SK-N-SH treated with all-trans-retinoic acid at 6 μM for 48 hours (cell line): Measurements from ENCODE around the gene KRTAP5-4.

Source experiments
- ATAC-seq: fragments of 200-7000 bp; cut with Tn5 transposase; 3 replicates; pipeline ENCODE4 v1.9.1; 2020; ENCODE audit warnings: mild to moderate bottlenecking, moderate library complexity
- BACH2 ChIP-seq: fragments of 250-450 bp; sonication (Bioruptor Pico); IDR thresholded peaks from 2 replicates; pipeline ENCODE4 v1.9.0; 2021; ENCODE audit warnings: mild to moderate bottlenecking, borderline replicate concordance
- CSDC2 ChIP-seq: fragments of 250-450 bp; sonication (Bioruptor Pico); IDR thresholded peaks from 2 replicates; pipeline ENCODE4 v1.5.0; 2020; ENCODE audit warnings: mild to moderate bottlenecking, moderate library complexity
- CSRNP3 ChIP-seq: fragments of 250-450 bp; sonication (Bioruptor Pico); IDR thresholded peaks from 2 replicates; pipeline ENCODE4 v1.5.1; 2021; ENCODE audit warnings: mild to moderate bottlenecking, moderate library complexity
- ESRRG ChIP-seq: fragments of 250-450 bp; sonication (Bioruptor Pico); IDR thresholded peaks from 2 replicates; pipeline ENCODE4 v1.6.1; 2021; ENCODE audit warnings: mild to moderate bottlenecking
- GLIS3 ChIP-seq: fragments of 250-450 bp; sonication (Bioruptor Pico); IDR thresholded peaks from 2 replicates; pipeline ENCODE4 v1.5.0; 2020; ENCODE audit warnings: mild to moderate bottlenecking, moderate library complexity
- ISL1 ChIP-seq: fragments of 250-450 bp; sonication (Bioruptor Pico); IDR thresholded peaks from 2 replicates; pipeline ENCODE4 v2.1.2; 2022; ENCODE audit warnings: mild to moderate bottlenecking, moderate library complexity
- OSR1 ChIP-seq: fragments of 250-450 bp; sonication (Bioruptor Pico); IDR thresholded peaks from 2 replicates; pipeline ENCODE4 v1.8.0; 2022; ENCODE audit warnings: moderate library complexity, mild to moderate bottlenecking, inconsistent platforms
- POU6F1 ChIP-seq: fragments of 250-450 bp; sonication (Bioruptor Pico); IDR thresholded peaks from 2 replicates; pipeline ENCODE4 v1.8.0; 2021; ENCODE audit warnings: low read depth, mild to moderate bottlenecking, moderate library complexity, borderline replicate concordance
- PPARA ChIP-seq: fragments of 250-450 bp; sonication (Bioruptor Pico); IDR thresholded peaks from 2 replicates; pipeline ENCODE4 v1.5.0; 2020; ENCODE audit warnings: mild to moderate bottlenecking, borderline replicate concordance
- RARB ChIP-seq: fragments of 250-450 bp; sonication (Bioruptor Pico); IDR thresholded peaks from 2 replicates; pipeline ENCODE4 v1.8.0; 2021; ENCODE audit warnings: mild to moderate bottlenecking, moderate library complexity
- SNAI2 ChIP-seq: fragments of 250-450 bp; sonication (Bioruptor Pico); IDR thresholded peaks from 2 replicates; pipeline ENCODE4 v1.5.0; 2020; ENCODE audit warnings: mild to moderate bottlenecking, moderate library complexity
- TCF4 ChIP-seq: fragments of 250-450 bp; sonication (Bioruptor Pico); IDR thresholded peaks from 2 replicates; pipeline ENCODE4 v1.8.0; 2021; ENCODE audit warnings: mild to moderate bottlenecking, moderate library complexity, borderline replicate concordance
- TOX ChIP-seq: fragments of 250-450 bp; sonication (Bioruptor Pico); IDR thresholded peaks from 2 replicates; pipeline ENCODE4 v1.8.0; 2021; ENCODE audit warnings: mild to moderate bottlenecking, moderate library complexity, borderline replicate concordance
- TSHZ2 ChIP-seq: fragments of 250-450 bp; sonication (Bioruptor Pico); IDR thresholded peaks from 2 replicates; pipeline ENCODE4 v1.5.0; 2020; ENCODE audit warnings: mild to moderate bottlenecking, moderate library complexity
- ZC3H10 ChIP-seq: fragments of 250-450 bp; sonication (Bioruptor Pico); IDR thresholded peaks from 2 replicates; pipeline ENCODE4 v1.5.1; 2021; ENCODE audit warnings: mild to moderate bottlenecking, moderate library complexity
- ZFP3 ChIP-seq: fragments of 250-450 bp; sonication (Bioruptor Pico); IDR thresholded peaks from 2 replicates; pipeline ENCODE4 v1.5.0; 2020; ENCODE audit warnings: mild to moderate bottlenecking, moderate library complexity
- ZFP30 ChIP-seq: fragments of 450-650 bp; formaldehyde crosslinking; IDR thresholded peaks from 2 replicates; pipeline ENCODE4 v1.5.0; 2022; ENCODE audit warnings: mild to moderate bottlenecking, moderate library complexity
- ZNF565 ChIP-seq: fragments of 450-650 bp; formaldehyde crosslinking; conservative IDR thresholded peaks from 2 replicates; pipeline ENCODE4 v1.5.0; 2020; ENCODE audit warnings: low read depth, mild to moderate bottlenecking, moderate library complexity
- ZNF70 ChIP-seq: fragments of 450-650 bp; formaldehyde crosslinking; IDR thresholded peaks from 2 replicates; pipeline ENCODE4 v1.5.0; 2020; ENCODE audit warnings: mild to moderate bottlenecking, moderate library complexity
- ZNF8 ChIP-seq: fragments of 450-650 bp; formaldehyde crosslinking; IDR thresholded peaks from 2 replicates; pipeline ENCODE4 v1.5.0; 2020; ENCODE audit warnings: mild to moderate bottlenecking, moderate library complexity
- TF ChIP-seq, protein P1 (sequence below): fragments of 250-450 bp; sonication (Bioruptor Pico); IDR thresholded peaks from 2 replicates; pipeline ENCODE4 v1.8.0; 2020; ENCODE audit warnings: mild to moderate bottlenecking, moderate library complexity, borderline replicate concordance
- TF ChIP-seq, protein P2 (sequence below): fragments of 250-450 bp; sonication (Bioruptor Pico); IDR thresholded peaks from 2 replicates; pipeline ENCODE4 v1.5.1; 2020; ENCODE audit warnings: low read depth, mild to moderate bottlenecking, moderate library complexity

KRTAP5-4 gene

DNA sequence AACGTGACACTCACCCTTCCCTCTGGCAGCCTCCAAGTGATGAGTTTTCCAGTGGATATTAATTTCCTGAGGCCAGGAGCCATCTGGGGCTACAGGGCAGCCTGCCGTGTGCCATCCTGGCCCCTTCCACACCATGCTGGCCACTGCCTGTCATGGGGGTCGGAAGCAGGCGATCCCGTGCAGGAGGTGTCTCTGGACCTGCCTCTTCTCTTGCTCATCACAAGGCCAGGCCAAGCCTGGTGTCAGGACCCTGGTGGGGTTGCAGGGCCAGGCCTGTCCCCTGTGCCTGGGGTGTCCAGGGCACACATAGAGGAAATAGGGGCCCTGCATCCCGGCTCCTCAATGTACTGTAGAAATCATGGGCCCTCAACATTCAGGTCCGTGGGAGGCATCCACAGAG is 17.2 kb downstream of the KRTAP5-4 start:
- TF ChIP-seq OSR1 (CRISPR knock-in tag) (no peak), ZFP3 (CRISPR knock-in tag) (no peak), ZNF8 (CRISPR knock-in tag) (no peak), SNAI2 (CRISPR knock-in tag) (no peak), ZC3H10 (CRISPR knock-in tag) (no peak), ZFP30 (CRISPR knock-in tag) (no peak), ZNF565 (CRISPR knock-in tag) (no peak), TCF4 (CRISPR knock-in tag) (no peak), RARB (CRISPR knock-in tag) (no peak), GLIS3 (no peak), BACH2 (CRISPR knock-in tag) (no peak), CSDC2 (CRISPR knock-in tag) (no peak), CSRNP3 (CRISPR knock-in tag) (no peak), TOX (CRISPR knock-in tag) (no peak), ZNF70 (no peak), POU6F1 (CRISPR knock-in tag) (no peak), ISL1 (CRISPR knock-in tag) (no peak), PPARA (CRISPR knock-in tag) (no peak)
- TF ChIP-seq, protein P1, sequence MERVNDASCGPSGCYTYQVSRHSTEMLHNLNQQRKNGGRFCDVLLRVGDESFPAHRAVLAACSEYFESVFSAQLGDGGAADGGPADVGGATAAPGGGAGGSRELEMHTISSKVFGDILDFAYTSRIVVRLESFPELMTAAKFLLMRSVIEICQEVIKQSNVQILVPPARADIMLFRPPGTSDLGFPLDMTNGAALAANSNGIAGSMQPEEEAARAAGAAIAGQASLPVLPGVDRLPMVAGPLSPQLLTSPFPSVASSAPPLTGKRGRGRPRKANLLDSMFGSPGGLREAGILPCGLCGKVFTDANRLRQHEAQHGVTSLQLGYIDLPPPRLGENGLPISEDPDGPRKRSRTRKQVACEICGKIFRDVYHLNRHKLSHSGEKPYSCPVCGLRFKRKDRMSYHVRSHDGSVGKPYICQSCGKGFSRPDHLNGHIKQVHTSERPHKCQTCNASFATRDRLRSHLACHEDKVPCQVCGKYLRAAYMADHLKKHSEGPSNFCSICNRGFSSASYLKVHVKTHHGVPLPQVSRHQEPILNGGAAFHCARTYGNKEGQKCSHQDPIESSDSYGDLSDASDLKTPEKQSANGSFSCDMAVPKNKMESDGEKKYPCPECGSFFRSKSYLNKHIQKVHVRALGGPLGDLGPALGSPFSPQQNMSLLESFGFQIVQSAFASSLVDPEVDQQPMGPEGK = no peak
- TF ChIP-seq, protein P2, sequence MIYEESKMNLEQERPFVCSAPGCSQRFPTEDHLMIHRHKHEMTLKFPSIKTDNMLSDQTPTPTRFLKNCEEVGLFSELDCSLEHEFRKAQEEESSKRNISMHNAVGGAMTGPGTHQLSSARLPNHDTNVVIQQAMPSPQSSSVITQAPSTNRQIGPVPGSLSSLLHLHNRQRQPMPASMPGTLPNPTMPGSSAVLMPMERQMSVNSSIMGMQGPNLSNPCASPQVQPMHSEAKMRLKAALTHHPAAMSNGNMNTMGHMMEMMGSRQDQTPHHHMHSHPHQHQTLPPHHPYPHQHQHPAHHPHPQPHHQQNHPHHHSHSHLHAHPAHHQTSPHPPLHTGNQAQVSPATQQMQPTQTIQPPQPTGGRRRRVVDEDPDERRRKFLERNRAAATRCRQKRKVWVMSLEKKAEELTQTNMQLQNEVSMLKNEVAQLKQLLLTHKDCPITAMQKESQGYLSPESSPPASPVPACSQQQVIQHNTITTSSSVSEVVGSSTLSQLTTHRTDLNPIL (CRISPR knock-in tag) = no peak
- TF ChIP-seq, all 23 proteins: peak for 0

GRCh38 chr11:1604181-1604580 is 17.8 kb downstream of the KRTAP5-4 start:
- ATAC-seq = no peak
- TF ChIP-seq SNAI2 (CRISPR knock-in tag) = no peak
- TF ChIP-seq ESRRG (CRISPR knock-in tag) = no peak
- TF ChIP-seq, protein P2 (CRISPR knock-in tag) = no peak
- TF ChIP-seq PPARA (CRISPR knock-in tag) = no peak
- no peak for TF ChIP-seq CSRNP3 (CRISPR knock-in tag)
- TF ChIP-seq TOX (CRISPR knock-in tag) = no peak
- TF ChIP-seq GLIS3 = no peak
- TF ChIP-seq POU6F1 (CRISPR knock-in tag) = no peak
- TF ChIP-seq ZNF8 (CRISPR knock-in tag) = no peak
- no peak for TF ChIP-seq RARB (CRISPR knock-in tag)
- TF ChIP-seq BACH2 (CRISPR knock-in tag) = no peak
- no peak for TF ChIP-seq TSHZ2 (CRISPR knock-in tag)
- no peak for TF ChIP-seq TCF4 (CRISPR knock-in tag)
- TF ChIP-seq, protein P1 = no peak
- no peak for TF ChIP-seq CSDC2 (CRISPR knock-in tag)
- no peak for TF ChIP-seq ZFP3 (CRISPR knock-in tag)

More for the DNA sequence above, 17.2 kb downstream of the KRTAP5-4 start:
- ATAC-seq = no peak
